Esophagus muscularis mucosa (tissue), 3 donors: Measurements from ENCODE around the gene BTRC.
"Not testable (repeated sequence)": the region's sequence is repeated elsewhere in the genome, so short reads cannot be mapped to it uniquely, and the experiment has no call there.

Experiments
- POLR2A ChIP-seq: fragments of 450-650 bp; IDR thresholded peaks from one replicate; pipeline ENCODE4 v1.6.1; 2017; ENCODE audit warnings: antibody characterized with exemption, moderate library complexity, mild to moderate bottlenecking, low read depth
- TF ChIP-seq, protein P1 (sequence below), 3 experiments: fragments of 200-600 bp in 2 of 3; fragments of 450-650 bp in 1 of 3; sonication (generic) in 2 of 3; IDR thresholded peaks; one replicate each; pipeline ENCODE4 v1.5.1; 2017 to 2019; ENCODE audit warnings: antibody characterized with exemption in 3 of 3, mild to moderate bottlenecking in 2 of 3, moderate library complexity in 1 of 3

DNA sequence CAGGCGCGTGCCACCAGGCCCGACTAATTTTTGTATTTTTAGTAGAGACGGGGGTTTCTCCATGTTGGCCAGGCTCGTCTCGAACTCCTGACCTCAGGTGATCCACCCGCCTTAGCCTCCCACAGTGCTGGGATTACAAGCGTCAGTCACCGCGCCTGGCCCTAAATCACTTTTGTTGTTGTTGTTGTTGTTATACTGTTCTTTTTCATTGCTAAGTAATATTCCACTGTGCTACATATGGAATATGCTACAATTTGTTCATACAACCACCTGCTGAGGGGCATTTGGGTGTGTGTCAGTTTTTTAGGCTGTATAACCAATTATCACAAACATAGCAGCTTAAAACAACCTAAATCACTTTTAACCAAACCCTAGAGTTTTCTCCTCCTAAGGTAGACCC is 1.1 kb upstream of the BTRC start:
- not testable (repeated sequence) for TF ChIP-seq POLR2A
- TF ChIP-seq, protein P1, sequence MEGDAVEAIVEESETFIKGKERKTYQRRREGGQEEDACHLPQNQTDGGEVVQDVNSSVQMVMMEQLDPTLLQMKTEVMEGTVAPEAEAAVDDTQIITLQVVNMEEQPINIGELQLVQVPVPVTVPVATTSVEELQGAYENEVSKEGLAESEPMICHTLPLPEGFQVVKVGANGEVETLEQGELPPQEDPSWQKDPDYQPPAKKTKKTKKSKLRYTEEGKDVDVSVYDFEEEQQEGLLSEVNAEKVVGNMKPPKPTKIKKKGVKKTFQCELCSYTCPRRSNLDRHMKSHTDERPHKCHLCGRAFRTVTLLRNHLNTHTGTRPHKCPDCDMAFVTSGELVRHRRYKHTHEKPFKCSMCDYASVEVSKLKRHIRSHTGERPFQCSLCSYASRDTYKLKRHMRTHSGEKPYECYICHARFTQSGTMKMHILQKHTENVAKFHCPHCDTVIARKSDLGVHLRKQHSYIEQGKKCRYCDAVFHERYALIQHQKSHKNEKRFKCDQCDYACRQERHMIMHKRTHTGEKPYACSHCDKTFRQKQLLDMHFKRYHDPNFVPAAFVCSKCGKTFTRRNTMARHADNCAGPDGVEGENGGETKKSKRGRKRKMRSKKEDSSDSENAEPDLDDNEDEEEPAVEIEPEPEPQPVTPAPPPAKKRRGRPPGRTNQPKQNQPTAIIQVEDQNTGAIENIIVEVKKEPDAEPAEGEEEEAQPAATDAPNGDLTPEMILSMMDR (IDR thresholded peaks at IDR 0.05): not testable (repeated sequence)
